Stimulated activated CD8-positive, alpha-beta memory T cell treated with anti-CD3 and anti-CD28 coated beads, Interleukin-15, amount 100 ng/mL, for 4 hours (primary cell): ENCODE results near the gene INSYN2A.

Experiments used
- DNase-seq, 2 donors: peaks; one replicate each; pipeline ENCODE4 v3.0.0-alpha.2; 2020; ENCODE audit warnings: low read depth in 2 of 2

INSYN2A gene

GRCh38 chr10:127195041-127195506, 1.3 kb downstream of the INSYN2A start:
- no peak for DNase-seq

DNA sequence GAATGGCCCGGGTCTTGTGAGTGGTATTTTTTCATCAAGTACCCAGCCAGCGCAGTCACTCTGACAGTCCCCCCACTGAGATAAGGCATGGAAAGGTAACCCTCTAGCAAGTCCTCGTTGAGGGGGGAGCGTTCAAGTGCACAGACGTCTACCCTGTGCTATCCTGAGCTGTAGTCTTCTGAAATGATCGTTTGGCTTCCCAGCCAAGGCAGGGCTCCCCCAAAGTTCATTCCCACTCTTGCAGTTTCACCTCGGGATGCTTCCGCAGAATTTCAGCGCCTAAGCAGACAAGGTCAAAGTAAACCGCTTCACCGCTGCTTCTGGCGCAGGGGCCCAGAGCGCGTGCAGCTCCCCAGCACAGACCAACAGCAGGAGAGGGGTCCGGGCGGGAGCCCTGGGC, 1.8 kb downstream of the INSYN2A start:
- no peak for DNase-seq

DNA sequence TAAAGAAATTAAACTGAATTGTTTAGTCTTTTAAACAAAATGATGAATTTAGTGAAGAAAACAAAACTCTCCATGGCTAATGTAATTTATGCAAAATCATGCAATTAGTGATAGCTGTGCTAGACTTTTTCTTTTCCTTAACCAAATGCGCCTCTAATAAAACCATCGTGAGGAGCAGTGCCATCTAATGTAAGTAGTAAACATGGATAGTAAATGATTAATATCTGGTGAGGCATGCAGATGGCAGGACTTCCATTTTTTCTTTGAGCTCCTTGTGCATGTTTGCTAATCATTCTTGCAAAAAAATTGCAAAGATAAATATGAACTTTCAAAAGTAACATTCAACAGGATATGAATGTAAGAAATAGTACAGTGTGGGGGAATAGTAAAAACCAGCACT, 2.3 kb downstream of the INSYN2A start:
- DNase-seq, result no peak

DNA sequence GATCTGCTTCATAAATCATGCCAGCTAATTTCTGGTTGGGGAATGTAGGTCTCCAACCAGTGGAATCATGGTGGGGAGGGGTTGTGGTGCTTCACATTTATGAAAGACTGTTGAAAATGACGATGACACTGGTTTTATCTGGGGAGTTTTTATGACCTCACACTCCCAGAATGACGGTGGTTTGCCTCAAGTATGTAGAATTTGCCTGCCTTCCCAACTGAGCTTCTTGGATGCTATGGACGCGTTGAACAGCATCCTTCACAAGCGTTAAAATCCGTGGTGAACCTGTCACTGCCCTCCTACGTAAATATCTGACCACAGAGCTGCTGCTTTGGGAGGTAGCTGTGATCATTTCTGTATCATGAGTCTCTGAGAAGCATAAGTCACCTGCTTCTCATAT, 3.3 kb downstream of the INSYN2A start:
- DNase-seq, result no peak

GRCh38 chr10:127190427-127190826, 6.0 kb downstream of the INSYN2A start:
- no peak for DNase-seq

- no peak for DNase-seq
Measured at GRCh38 chr10:127189226-127189625, 7.2 kb downstream of the INSYN2A start.

DNA sequence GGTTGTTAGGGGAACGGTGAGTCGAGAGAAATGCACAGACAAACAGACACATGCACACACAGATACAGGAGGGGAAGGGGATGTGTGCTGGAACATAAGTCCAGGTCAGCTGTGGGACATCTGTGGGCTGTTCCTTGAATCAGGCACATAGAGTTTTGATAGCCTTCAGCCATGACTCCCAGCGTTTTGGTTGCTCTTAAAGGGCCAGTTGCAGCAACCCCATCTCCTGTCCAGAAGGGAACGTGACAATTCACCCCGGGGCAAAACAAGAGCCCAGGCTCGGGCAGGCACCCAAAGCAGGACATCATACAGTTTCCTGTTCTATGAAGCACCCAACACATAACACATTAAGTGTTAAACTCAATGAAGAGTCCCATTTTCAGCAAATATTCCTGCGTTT, 9.6 kb downstream of the INSYN2A start:
- DNase-seq, result no peak

- DNase-seq, result no peak
Measured at GRCh38 chr10:127184582-127184981, 11.8 kb downstream of the INSYN2A start.

DNA sequence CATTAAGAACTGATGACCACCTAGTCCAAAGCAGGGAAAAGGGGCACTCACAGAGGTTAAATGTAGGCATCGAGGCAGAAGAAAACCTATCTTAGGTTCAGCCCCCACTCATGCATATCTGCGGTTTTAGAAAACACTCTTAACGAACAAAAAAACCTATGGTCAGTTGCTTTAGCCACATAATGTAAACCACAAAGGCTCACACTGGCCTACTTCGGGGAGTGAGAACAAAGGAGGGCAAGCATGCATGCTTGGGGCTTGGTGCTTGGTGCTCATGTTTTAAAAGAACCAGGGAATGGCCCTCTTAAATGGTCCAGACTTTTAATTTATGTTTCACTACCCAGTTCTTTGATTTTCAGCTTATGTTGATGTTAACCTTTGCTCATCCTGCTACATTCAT, 14.2 kb downstream of the INSYN2A start:
- no peak for DNase-seq

- DNase-seq, result no peak
Measured at GRCh38 chr10:127179612-127180250, 16.7 kb downstream of the INSYN2A start.

- DNase-seq, result no peak
Measured at GRCh38 chr10:127176649-127177048, 19.7 kb downstream of the INSYN2A start.

DNA sequence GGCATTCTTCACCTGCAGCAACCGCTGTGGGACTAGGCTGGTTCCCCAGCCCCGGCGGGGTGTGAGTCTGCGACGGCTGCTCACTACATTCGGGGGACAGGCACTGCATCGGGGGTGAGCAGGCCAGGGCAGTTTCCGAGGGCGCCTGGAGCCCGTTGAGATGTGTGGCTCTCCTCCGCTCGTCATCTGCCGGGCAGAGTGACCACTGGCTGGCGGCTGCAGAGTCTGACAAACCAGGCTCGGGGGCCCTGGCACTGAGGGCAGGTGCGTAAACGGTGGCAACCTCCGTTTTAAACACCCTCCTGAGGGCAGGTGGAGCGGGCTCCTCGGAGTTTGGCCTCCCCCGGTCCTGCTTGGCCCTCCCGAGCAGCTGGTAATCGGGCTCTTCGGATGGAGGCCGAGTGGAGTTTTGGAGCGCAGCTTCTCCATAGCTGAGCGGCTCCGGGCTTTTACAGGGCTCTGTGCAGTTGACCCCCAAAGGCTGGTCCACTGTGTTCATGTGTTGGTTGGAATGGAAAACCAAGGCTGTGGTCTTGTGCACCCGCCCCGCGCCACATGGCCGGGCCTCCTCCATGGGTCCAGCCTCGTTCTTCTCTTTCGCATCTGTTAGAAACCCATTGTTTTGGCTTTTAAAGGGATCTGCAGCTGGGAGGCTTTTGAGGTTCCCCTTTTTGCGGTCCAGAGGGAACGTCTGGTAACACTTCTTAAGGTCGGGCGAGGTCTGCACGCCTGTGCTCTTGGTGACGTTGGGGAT, 20.9 kb downstream of the INSYN2A start:
- no peak for DNase-seq

DNA sequence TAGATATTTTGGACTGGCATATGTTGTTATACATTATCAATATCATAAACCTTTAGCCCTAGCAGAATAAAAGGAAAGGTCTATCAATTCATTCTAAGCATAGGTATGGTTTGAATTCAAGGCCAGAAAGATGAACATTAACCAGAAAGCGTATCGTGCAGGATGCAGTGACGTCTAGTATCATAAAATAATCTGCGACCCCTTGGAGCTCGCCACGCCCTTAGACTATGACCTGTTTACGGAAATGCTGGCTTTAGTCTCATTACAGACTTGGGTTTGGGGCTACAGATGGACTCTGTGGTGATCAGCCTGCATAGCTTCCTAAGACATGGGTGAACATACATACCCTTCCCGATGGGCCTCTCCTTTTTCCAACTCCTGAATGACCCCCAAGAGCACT, 21.5 kb downstream of the INSYN2A start:
- no peak for DNase-seq

DNA sequence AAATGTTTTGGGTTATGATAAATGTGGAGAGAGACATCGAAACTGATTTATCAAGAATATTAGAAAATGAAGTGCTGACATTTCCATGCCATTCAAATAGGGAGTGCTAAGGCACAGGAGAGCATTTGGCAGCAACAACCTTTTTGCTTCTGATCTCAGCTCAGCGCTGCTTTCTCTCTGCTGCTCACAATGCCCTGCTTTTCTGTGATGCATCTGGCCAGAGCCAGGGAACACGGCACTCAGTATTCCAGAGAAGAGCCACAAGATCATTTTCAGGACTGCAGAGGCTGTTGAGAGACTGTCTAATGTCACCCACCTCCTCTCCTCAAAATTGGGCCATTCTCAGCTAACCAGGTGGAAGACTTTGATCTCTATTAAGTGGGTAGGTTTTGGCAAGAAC, 28.1 kb downstream of the INSYN2A start:
- no peak for DNase-seq

- no peak for DNase-seq
Measured at GRCh38 chr10:127162841-127163240, 33.5 kb downstream of the INSYN2A start.

DNA sequence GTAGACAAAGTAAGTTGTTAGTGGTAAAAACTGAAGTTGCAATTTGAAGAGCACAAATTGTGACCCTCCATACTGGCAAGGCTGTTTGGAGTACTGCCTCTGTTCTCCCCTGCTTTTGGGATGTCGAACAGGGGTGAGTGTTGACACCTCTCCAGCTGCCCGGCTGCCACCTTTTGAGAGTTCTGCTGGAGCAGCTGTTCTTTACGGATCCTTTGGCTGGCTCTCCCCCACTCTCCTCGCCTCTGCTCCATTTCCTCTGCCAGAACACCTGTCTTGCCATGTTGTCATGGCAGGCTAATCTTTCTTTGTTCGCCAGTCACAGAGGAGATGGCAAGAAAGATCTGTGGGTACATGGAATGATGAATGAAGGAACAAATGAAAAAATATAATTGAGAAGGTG, 34.9 kb downstream of the INSYN2A start:
- no peak for DNase-seq

DNA sequence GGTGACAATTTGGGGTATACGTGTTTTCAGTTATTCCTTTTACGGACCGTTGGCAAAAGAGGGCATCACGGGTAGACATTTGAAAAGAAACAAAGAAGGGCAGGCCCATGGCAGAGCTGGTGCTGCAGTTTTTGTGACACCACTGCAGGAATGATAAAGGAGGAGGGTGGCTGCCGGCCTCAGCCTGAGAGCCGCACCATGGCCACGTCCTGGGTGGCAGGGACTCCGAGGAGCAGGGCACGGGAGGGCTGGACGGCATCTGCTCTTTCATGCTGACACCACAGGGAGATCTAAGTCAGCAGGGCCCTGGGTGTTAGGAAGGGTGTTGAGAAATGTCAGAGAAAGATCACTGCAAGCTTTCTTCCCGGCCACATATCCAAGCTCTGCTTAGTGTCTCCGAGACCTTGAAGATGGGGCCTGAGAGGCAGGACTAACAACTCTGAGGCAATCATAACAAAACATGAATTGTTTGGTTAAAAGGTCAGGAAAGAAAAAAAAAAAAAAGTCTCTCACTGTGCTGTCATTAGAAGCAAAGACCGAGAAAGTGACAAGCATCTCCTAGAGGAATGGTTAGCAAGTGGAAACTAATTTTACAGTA, 36.6 kb downstream of the INSYN2A start:
- no peak for DNase-seq

GRCh38 chr10:127158662-127159061, 37.7 kb downstream of the INSYN2A start:
- DNase-seq, result no peak

- no peak for DNase-seq
Measured at GRCh38 chr10:127157506-127158200, 38.7 kb downstream of the INSYN2A start.

DNA sequence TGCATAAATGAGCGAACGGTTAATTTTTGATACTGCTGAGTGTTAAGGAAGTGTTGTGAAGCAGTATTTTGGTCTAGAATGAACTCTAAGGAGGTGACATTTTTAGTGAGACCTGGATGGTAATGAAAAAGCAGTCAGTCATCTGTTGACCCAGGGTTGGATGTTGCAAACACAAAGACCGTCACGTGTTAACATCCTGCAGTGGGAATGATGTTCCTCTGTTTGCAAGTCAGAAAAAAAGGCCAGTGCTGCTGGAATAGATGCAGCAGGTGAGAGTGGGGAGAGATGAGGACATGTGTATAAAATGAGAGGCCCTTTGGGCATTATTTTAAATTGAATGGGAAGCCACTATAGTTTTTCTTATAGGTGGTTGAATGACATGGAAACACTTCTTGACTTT, 39.3 kb downstream of the INSYN2A start:
- no peak for DNase-seq

DNA sequence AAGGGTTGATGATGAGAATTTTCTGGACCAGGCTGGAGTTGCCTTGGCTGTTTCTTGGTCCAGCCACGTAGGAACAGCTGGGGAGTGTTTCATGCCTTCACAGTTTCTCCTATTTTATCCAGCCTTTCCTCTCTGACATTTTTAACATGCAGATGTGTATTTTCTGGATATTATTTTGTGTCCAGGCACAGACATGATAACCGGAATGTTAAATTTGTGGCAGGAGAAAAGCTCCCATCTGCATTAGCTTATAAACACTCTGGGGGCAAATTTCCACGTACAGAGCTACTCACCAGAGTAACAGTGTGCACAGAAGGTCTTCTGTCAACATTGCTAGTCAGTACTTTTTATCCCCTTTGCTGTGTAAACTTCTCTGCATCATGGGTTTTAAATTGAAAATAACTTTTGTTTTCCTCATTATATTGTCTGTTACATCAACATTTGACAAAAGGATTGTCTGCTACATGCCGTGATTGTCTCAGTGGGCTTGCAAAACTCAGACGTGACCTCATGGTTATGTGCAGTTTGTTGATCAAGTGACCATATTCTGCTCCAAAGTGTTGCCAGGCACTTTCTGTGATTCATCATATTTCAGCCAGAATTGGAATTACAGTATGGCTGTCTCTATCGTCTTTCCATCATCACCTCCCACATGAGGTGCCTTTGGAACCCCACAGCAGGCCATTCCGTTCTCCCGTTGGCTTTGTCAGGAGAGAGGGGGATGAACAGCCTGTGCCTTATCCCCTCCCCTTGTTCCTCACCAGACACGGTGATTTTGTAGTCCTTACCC, 41.4 kb downstream of the INSYN2A start:
- DNase-seq, result no peak

DNA sequence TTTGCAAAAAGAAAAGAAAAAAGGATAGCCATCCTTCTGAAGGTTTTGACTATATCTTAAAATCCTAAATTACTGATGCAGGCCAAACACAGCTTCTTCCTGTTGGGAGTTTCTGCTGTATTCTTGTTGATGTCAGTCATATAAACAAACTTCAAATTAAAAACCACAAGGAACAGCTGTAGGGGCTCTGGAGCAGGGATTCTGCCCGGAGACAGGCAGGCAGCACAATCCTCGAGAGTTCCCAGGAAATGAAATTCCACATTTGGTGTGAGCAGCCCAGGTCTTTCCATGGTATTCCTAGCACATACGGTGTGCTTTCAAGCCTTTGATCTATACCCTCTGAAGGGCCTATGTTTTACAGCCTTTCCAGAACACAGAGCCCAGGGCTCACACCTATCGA, 43.2 kb downstream of the INSYN2A start:
- no peak for DNase-seq
